ENCODE results near the gene CFAP61. TPM values are rescaled to one million over a fixed set of nuclear protein-coding genes. Genes with fewer than 3 reads are reported as not detected.

Gene CFAP61
- total and polyA plus RNA-seq, 2 donors from 2014 or later = 0.58 to 2.6 TPM

GRCh38 chr20:20373091-20373571 is 320.8 kb downstream of the CFAP61 start:
- Histone ChIP-seq H3K36me3 (ENCODE audit: control insufficient read depth in 2 of 3, insufficient read depth in 3 of 3, low read length in 3 of 3) (no peaks in the 10 kb centered on the region), H3K4me1 (ENCODE audit: control insufficient read depth in 2 of 3, insufficient read depth in 2 of 3, low read depth in 1 of 3, low read length in 3 of 3) (peaks cover 0 to 8% (median 0%) of the 10 kb centered on the region in 3 donors), H3K9me3 (ENCODE audit: control insufficient read depth in 2 of 3, insufficient read depth in 1 of 3, low read length in 3 of 3) (no peaks in the 10 kb centered on the region), H3K4me3 (ENCODE audit: low read length in 3 of 3) (no peak overlapping the region), H3K9ac (ENCODE audit: low read length in 3 of 3) (no peak overlapping the region), H3K27me3 (ENCODE audit: control insufficient read depth, insufficient read depth, low read length) (peaks cover 40% of the 10 kb centered on the region), H3K27ac (ENCODE audit: low read depth in 2 of 2, low read length in 2 of 2) (no peak overlapping the region)
- DNase-seq (no peak), FAIRE-seq (no peak)
- no peak for TF ChIP-seq CTCF (IDR thresholded peaks at IDR 0.05; ENCODE audit: borderline replicate concordance, extremely low read depth, insufficient read depth)
- intact Hi-C loops (cut with DNase I) = loop anchor here (10.0 kb wide), 1 partner anchor 62 kb away; no protein-coding TSS in a partner anchor

- Histone ChIP-seq H3K27me3 (ENCODE audit: control insufficient read depth, insufficient read depth, low read length) (peaks cover 30% of the 10 kb centered on the region), H3K36me3 (ENCODE audit: control insufficient read depth in 2 of 3, insufficient read depth in 3 of 3, low read length in 3 of 3) (no peaks in the 10 kb centered on the region), H3K4me1 (ENCODE audit: control insufficient read depth in 2 of 3, insufficient read depth in 2 of 3, low read depth in 1 of 3, low read length in 3 of 3) (no peaks in the 10 kb centered on the region), H3K4me3 (ENCODE audit: low read length in 3 of 3) (no peak overlapping the region), H3K9ac (ENCODE audit: low read length in 3 of 3) (no peak overlapping the region), H3K9me3 (ENCODE audit: control insufficient read depth in 2 of 3, insufficient read depth in 1 of 3, low read length in 3 of 3) (no peaks in the 10 kb centered on the region), H3K27ac (ENCODE audit: low read depth in 2 of 2, low read length in 2 of 2) (no peak overlapping the region)
- TF ChIP-seq CTCF (IDR thresholded peaks at IDR 0.05; ENCODE audit: borderline replicate concordance, extremely low read depth, insufficient read depth) = no peak
- intact Hi-C loops (cut with DNase I) = loop anchor here (10.0 kb wide), 1 partner anchor 59 kb away; no protein-coding TSS in a partner anchor
- DNase-seq (no peak), FAIRE-seq (no peak)
These were observed 323.5 kb downstream of the CFAP61 start for GRCh38 chr20:20375862-20376261.

GRCh38 chr20:20386192-20386591 is 333.9 kb downstream of the CFAP61 start:
- intact Hi-C loops (cut with DNase I) = no loop called here
- FAIRE-seq = no peak
- no peak for TF ChIP-seq CTCF (IDR thresholded peaks at IDR 0.05; ENCODE audit: borderline replicate concordance, extremely low read depth, insufficient read depth)

GRCh38 chr20:20390393-20390792 is 338.1 kb downstream of the CFAP61 start:
- no peak for FAIRE-seq
- no peaks in the 10 kb centered on the region for H3K9me3 ChIP-seq (ENCODE audit: control insufficient read depth in 2 of 3, insufficient read depth in 1 of 3, low read length in 3 of 3)
- intact Hi-C loops (cut with DNase I) = no loop called here
- no peak overlapping the region for H3K27ac ChIP-seq (ENCODE audit: low read depth in 2 of 2, low read length in 2 of 2)
- no peak overlapping the region for H3K4me3 ChIP-seq (ENCODE audit: low read length in 3 of 3)
- H3K36me3 ChIP-seq (ENCODE audit: control insufficient read depth in 2 of 3, insufficient read depth in 3 of 3, low read length in 3 of 3) = peaks cover 0 to 3% (median 0%) of the 10 kb centered on the region in 3 donors
- no peaks in the 10 kb centered on the region for H3K27me3 ChIP-seq (ENCODE audit: control insufficient read depth, insufficient read depth, low read length)
- TF ChIP-seq CTCF (IDR thresholded peaks at IDR 0.05; ENCODE audit: borderline replicate concordance, extremely low read depth, insufficient read depth) = no peak
- DNase-seq = no peak
- no peaks in the 10 kb centered on the region for H3K4me1 ChIP-seq (ENCODE audit: control insufficient read depth in 2 of 3, insufficient read depth in 2 of 3, low read depth in 1 of 3, low read length in 3 of 3)
- no peak overlapping the region for H3K9ac ChIP-seq (ENCODE audit: low read length in 3 of 3)

More at GRCh38 chr20:20386192-20386591, 333.9 kb downstream of the CFAP61 start:
- Histone ChIP-seq H3K27me3 (ENCODE audit: control insufficient read depth, insufficient read depth, low read length) (no peaks in the 10 kb centered on the region), H3K4me3 (ENCODE audit: low read length in 3 of 3) (no peak overlapping the region), H3K36me3 (ENCODE audit: control insufficient read depth in 2 of 3, insufficient read depth in 3 of 3, low read length in 3 of 3) (peaks cover 0 to 3% (median 0%) of the 10 kb centered on the region in 3 donors), H3K27ac (ENCODE audit: low read depth in 2 of 2, low read length in 2 of 2) (no peak overlapping the region), H3K4me1 (ENCODE audit: control insufficient read depth in 2 of 3, insufficient read depth in 2 of 3, low read depth in 1 of 3, low read length in 3 of 3) (no peaks in the 10 kb centered on the region), H3K9ac (ENCODE audit: low read length in 3 of 3) (no peak overlapping the region), H3K9me3 (ENCODE audit: control insufficient read depth in 2 of 3, insufficient read depth in 1 of 3, low read length in 3 of 3) (no peaks in the 10 kb centered on the region)
- DNase-seq = no peak

Data from kidney (tissue), 14 donors.